DND-41 (cell line): ENCODE measurements around the gene MEF2C.

Experiments used
- EZH2 ChIP-seq: IDR thresholded peaks from 3 replicates; pipeline ENCODE4 v1.6.1; 2012; ENCODE audit warnings: borderline replicate concordance, low read depth, mild to moderate bottlenecking, moderate library complexity, low read length, inconsistent platforms; ENCODE audit not compliant: severe bottlenecking
- TF ChIP-seq, protein P1 (sequence below): IDR thresholded peaks from 2 replicates; pipeline ENCODE4 v1.5.1; 2012; ENCODE audit warnings: borderline replicate concordance, low read length, moderate library complexity, mild to moderate bottlenecking; ENCODE audit not compliant: poor library complexity, severe bottlenecking; ENCODE audit errors: extremely low read depth

DNA sequence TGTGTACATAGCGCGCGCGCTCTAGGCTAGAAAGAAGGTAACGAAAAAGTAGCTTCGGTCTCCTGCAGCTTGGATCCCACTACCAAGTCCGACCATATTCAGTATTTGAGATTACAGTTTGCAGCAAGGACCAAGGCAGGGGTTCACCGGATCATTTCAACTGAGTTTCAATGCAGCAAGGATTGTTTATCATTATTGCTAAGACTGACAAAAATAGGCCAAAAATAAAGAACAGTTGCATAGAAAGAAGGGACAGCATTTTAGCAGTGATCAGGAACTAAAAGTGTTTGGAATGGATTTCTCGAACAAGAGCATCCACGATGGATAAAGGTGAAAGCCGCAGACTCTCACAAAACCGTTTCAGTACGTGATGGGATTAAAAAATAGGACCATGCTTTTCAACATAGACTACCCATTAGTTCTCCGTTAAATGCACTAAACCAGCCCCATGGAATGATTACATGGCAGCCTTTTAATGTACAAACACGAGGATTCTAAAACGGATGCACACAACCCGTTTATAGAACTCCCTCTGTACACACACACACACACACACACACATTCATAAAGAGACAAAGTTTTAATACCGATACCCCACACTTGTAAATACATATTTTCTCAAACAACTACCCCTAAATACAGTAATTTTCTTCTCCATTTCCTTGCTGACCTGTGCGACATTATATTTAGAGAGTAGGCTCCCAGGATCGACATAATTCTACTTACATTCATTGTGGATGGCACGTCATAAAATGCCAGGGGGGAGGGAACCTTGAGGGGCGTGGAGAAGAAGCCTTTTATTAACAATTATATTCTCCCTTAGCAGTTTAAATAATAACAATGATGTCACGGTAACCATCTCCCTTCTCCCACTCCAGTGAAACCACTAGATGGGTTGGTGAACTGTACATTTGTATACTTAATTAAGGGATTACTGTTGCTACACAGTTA, 197.1 kb downstream of the MEF2C start:
- TF ChIP-seq, protein P1, sequence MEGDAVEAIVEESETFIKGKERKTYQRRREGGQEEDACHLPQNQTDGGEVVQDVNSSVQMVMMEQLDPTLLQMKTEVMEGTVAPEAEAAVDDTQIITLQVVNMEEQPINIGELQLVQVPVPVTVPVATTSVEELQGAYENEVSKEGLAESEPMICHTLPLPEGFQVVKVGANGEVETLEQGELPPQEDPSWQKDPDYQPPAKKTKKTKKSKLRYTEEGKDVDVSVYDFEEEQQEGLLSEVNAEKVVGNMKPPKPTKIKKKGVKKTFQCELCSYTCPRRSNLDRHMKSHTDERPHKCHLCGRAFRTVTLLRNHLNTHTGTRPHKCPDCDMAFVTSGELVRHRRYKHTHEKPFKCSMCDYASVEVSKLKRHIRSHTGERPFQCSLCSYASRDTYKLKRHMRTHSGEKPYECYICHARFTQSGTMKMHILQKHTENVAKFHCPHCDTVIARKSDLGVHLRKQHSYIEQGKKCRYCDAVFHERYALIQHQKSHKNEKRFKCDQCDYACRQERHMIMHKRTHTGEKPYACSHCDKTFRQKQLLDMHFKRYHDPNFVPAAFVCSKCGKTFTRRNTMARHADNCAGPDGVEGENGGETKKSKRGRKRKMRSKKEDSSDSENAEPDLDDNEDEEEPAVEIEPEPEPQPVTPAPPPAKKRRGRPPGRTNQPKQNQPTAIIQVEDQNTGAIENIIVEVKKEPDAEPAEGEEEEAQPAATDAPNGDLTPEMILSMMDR: no peak
- TF ChIP-seq EZH2: no peak
